ENCODE results near the gene STK31.
"Not testable (repeated sequence)": the region's sequence is repeated elsewhere in the genome, so short reads cannot be mapped to it uniquely, and the experiment has no call there.

Gene STK31

DNA sequence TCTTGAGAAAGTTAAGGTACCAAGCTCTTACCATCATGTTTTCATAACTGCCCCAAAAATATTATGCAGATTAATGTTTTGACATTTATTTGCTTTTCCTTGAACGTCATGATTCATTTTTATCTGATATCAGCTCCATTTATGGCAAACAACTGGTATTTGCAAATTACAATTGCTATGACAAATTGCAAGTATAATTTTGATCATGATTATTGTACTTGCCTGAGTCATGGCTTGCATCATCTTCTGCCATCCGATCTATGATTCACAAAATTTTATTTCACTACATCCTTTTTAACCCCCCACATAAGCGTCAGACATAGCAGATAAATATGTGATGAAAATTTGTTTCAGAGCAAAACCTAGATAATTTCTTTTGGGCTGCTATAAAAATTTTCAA is 155.0 kb downstream of the STK31 start:
- H3K27ac ChIP-seq, result no peak overlapping the region
- TF ChIP-seq CTCF (conservative IDR thresholded peaks at IDR 0.05), result no peak

GRCh38 chr7:23873306-23873705 is 163.3 kb downstream of the STK31 start:
- TF ChIP-seq CTCF (conservative IDR thresholded peaks at IDR 0.05), result no peak
- no peak overlapping the region for H3K27ac ChIP-seq

- H3K27ac ChIP-seq, result not testable (repeated sequence)
Measured at GRCh38 chr7:23876526-23876925, 166.5 kb downstream of the STK31 start.
